Measurements from ENCODE around the gene LRRC10B.

Gene LRRC10B

GRCh38 chr11:61549177-61549576 is 40.6 kb downstream of the LRRC10B start:
- Histone ChIP-seq H3K27me3 (ENCODE audit: insufficient read depth, poor library complexity, severe bottlenecking) (peaks cover 9% of the 10 kb centered on the region), H3K4me3 (replicated peaks; ENCODE audit: insufficient read depth, low read length) (no peak overlapping the region), H3K27ac (replicated peaks) (no peak overlapping the region)
- DNase-seq (ENCODE audit: low read depth in 1 of 2, low spot score in 1 of 2): no peak
- TF ChIP-seq SPI1 (IDR thresholded peaks at IDR 0.05; ENCODE audit: borderline replicate concordance, low read depth) (no peak), REST (IDR thresholded peaks at IDR 0.05; ENCODE audit: insufficient replicate concordance, low read depth) (no peak), GABPA (IDR thresholded peaks at IDR 0.05; ENCODE audit: low read depth) (no peak), CTCF (IDR thresholded peaks at IDR 0.05; ENCODE audit: insufficient read depth, low read length) (no peak), POLR2AphosphoS5 (IDR thresholded peaks at IDR 0.05; ENCODE audit: low read depth) (no peak)

GRCh38 chr11:61549662-61550568 is 41.4 kb downstream of the LRRC10B start:
- H3K4me3 ChIP-seq (replicated peaks; ENCODE audit: insufficient read depth, low read length): no peak overlapping the region
- TF ChIP-seq POLR2AphosphoS5 (IDR thresholded peaks at IDR 0.05; ENCODE audit: low read depth) (no peak), REST (IDR thresholded peaks at IDR 0.05; ENCODE audit: insufficient replicate concordance, low read depth) (no peak), CTCF (IDR thresholded peaks at IDR 0.05; ENCODE audit: insufficient read depth, low read length) (no peak), SPI1 (IDR thresholded peaks at IDR 0.05; ENCODE audit: borderline replicate concordance, low read depth) (no peak), GABPA (IDR thresholded peaks at IDR 0.05; ENCODE audit: low read depth) (no peak)
- no peak for DNase-seq (ENCODE audit: low read depth in 1 of 2, low spot score in 1 of 2)
- no peak overlapping the region for H3K27ac ChIP-seq (replicated peaks)
- peaks cover 16% of the 10 kb centered on the region for H3K27me3 ChIP-seq (ENCODE audit: insufficient read depth, poor library complexity, severe bottlenecking)

GRCh38 chr11:61550665-61551227 is 42.2 kb downstream of the LRRC10B start:
- H3K4me3 ChIP-seq (replicated peaks; ENCODE audit: insufficient read depth, low read length): no peak overlapping the region
- no peak overlapping the region for H3K27ac ChIP-seq (replicated peaks)
- no peak for DNase-seq (ENCODE audit: low read depth in 1 of 2, low spot score in 1 of 2)
- TF ChIP-seq REST (IDR thresholded peaks at IDR 0.05; ENCODE audit: insufficient replicate concordance, low read depth): no peak
- TF ChIP-seq CTCF (IDR thresholded peaks at IDR 0.05; ENCODE audit: insufficient read depth, low read length): no peak
- TF ChIP-seq POLR2AphosphoS5 (IDR thresholded peaks at IDR 0.05; ENCODE audit: low read depth): no peak
- TF ChIP-seq SPI1 (IDR thresholded peaks at IDR 0.05; ENCODE audit: borderline replicate concordance, low read depth): no peak
- TF ChIP-seq GABPA (IDR thresholded peaks at IDR 0.05; ENCODE audit: low read depth): no peak
- peaks cover 22% of the 10 kb centered on the region for H3K27me3 ChIP-seq (ENCODE audit: insufficient read depth, poor library complexity, severe bottlenecking)
